HG03442 (cell line): ENCODE measurements around the gene C1R.

Experiments
- ATAC-seq: cut with Tn5 transposase; IDR thresholded peaks from one replicate; pipeline ENCODE4 v1.9.1; 2021; ENCODE audit warnings: mild to moderate bottlenecking, moderate library complexity; ENCODE audit not compliant: unreplicated experiment

Gene C1R

GRCh38 chr12:7092229-7092985 is at the start of gene C1R:
TSS of gene C1R (minus strand) at chr12:7092445. CDS start at chr12:7092388, 57 bp downstream.
- no peak for ATAC-seq

GRCh38 chr12:7141351-7142005 is 49.2 kb upstream of the C1R start:
- ATAC-seq: no peak

- ATAC-seq: no peak
These were observed 47.0 kb upstream of the C1R start for GRCh38 chr12:7139200-7139599.

DNA sequence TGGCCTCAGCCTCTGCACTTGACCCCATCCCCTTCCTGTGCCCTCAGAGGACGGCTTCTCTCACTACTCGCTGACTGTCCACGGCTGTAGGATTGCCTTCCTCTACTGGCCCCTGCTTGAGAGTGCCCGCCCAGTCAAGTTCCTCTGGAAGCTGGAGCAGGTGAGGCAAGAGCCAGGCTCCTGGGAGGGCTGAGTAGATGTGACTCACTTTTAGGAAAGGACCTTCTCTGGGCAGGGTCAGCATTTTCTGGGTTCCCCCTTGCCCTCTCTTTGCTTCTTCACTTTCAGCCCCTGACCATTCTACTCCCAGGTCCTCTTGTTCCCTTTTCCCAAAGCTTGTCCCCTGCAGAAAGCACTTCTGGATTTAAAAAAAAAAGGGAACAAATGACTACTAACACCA is 45.7 kb upstream of the C1R start:
- ATAC-seq: no peak

GRCh38 chr12:7136676-7137075 is 44.4 kb upstream of the C1R start:
- no peak for ATAC-seq

GRCh38 chr12:7136071-7136470 is 43.8 kb upstream of the C1R start:
- ATAC-seq: no peak

GRCh38 chr12:7134396-7135166 is 42.3 kb upstream of the C1R start:
- ATAC-seq: no peak

GRCh38 chr12:7131502-7131866 is 39.2 kb upstream of the C1R start:
- no peak for ATAC-seq

GRCh38 chr12:7130701-7131501 is 38.7 kb upstream of the C1R start:
- peak; percentile 34 for ATAC-seq

GRCh38 chr12:7129872-7130691 is 37.8 kb upstream of the C1R start, which contains the start of gene CLSTN3:
TSS of gene CLSTN3 (plus strand) at chr12:7130371. CDS start at chr12:7130649, 278 bp downstream.
- peak; percentile 67 for ATAC-seq

- peak; percentile 10 for ATAC-seq
These were observed 37.1 kb upstream of the C1R start for GRCh38 chr12:7129287-7129871.

GRCh38 chr12:7128681-7129286 is 36.5 kb upstream of the C1R start, which contains the start of gene RBP5:
TSS of gene RBP5 (minus strand) at chr12:7128889. CDS start at chr12:7128775, 114 bp downstream.
- no peak for ATAC-seq

DNA sequence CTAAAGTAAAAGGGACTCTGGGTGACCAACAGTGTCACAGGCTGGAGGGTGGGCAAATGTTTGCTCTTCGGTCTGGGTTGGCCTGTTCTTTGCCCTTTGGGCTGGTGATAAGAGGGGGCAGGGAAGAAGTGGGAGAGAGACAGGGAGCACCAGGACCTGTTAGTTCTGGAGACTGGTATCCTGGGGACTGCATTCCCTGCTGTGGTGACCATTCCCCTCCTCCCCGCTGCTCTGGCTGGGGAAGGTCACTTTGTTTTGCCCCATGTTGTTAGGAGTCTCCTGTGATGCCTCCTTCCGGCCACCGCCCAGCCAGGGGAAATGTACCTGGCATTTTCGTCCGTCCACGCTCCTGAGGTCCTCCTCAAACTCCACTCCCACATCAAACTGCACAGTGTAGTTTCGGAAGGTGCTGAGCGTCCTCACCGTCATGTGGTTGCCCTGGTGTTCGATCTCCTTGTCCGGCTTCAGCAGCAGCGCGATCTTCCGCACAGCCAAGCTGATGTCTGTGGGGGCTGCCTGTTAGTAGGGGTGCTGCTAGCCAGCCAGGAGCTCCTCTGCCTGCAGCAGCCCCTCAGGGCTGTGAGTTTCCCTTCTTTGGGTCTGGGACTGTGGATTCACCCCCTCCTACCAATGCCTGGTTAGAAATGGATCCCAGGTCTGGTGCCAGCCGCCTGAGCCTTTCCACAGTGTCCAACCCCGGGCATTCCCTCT is 35.8 kb upstream of the C1R start:
- no peak for ATAC-seq

DNA sequence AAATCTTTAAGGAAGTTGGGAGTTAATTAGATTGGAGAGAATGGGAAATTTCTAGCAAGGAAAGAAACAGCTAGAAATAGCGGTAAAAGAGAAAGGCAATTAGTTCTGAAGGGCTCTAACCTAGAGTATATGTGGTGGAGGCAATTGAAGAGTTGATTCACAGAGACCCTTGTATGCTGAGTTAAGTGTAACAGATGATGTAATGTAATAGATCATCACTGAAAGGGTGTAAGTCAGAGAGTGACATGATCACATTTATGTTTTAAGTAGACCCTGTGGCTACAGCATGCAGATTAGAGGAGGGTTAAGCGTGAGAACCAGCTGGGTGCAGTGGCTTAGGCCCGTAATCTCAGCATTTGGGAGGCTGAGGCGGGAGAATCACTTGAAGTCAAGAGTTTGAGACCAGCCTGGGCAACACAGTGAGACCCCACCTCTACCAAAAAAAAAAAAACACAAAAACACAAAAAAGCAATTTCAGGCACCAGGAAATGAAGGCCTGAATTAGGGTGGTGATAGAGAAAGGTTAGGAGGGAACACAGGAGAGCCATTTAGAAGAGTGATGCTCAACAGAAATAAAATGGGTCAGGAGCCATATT is 33.5 kb upstream of the C1R start:
- ATAC-seq: no peak

DNA sequence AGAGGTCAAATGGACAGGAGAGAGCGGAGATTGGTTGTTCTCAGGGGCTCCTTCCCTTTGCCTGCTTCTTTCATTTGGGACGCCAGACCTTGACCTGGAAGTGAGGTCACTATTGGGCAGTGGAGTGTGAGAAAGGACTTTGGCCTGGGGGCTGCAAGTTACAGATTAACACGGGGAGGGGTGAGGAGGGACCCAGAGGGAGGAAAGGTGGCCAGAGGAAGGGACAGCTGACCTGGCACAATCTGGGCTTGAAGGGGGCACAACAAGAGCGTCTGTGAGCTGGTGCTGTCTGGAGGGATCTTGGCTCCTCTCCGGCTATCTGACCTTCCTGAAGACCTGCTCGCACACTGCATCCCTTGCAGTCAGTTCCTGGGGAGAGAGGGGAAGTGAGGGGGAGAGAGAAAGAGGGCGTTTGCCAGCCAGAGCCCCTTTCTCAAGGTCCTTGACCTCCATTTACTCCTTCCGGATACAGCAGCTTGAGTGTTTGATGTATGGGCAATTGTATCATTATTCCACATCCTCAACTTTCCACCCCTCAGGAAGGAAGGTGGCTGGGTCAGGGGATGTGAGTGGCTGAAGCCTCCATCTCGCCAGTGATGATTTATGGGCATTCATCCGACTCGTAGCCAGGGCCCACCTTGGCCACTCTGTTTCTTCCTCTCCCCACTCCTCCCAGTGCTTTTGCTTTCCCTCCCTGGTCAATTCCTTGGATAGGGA is 31.7 kb upstream of the C1R start:
- ATAC-seq: no peak

GRCh38 chr12:7122811-7123769 is 30.8 kb upstream of the C1R start:
- ATAC-seq: no peak
